ENCODE data around the gene RFWD3.

DNA sequence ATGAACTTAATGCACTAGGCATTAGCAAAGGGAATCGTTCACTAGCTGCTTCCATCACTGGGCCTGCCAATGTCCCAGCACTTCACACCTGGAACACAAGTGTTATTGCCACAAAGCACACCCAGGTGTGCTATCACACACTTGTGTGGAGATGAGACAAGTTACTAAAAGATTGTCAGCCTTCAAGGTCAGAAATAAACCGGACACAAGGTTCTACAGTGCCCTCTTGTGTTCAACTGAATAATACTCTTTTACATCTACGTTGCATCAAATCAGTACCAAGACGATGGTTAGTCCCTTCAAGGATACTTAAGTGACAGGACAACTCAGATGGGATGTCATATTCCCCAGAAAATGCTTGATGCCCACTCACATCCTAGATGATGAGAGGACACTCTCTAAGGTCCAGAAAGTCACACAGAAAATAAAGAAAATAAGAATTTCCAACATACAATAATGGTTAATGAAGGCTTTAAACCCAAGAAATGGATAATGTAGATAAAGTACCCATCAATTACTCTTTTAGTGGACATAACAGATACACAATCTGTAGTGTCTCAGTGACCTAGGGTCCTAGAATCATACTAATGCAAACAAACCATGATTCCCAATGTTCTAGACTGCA lies 43.4 kb downstream of the RFWD3 start:
- peak; percentile 8 to 73 (median 56) for TF ChIP-seq CTCF (IDR thresholded peaks at IDR 0.05 in 8 of 11, conservative IDR thresholded peaks at IDR 0.05 in 3 of 11)
- no peak for TF ChIP-seq POLR2A (IDR thresholded peaks at IDR 0.05)
